SU-DHL-6 (cell line): ENCODE data around the gene SF3B3.

Experiments used
- H2AFZ ChIP-seq: fragments of 200-600 bp; sonication (generic); 2 replicates; pipeline ENCODE4 v1.6.1; 2014; ENCODE audit warnings: low read depth, mild to moderate bottlenecking, moderate library complexity, mixed read lengths, antibody characterized with exemption, low read length; ENCODE audit not compliant: severe bottlenecking
- H3F3A ChIP-seq: fragments of 200-600 bp; shearing (Covaris generic); 2 replicates; pipeline ENCODE4 v1.6.0; 2016; ENCODE audit warnings: antibody characterized with exemption, mild to moderate bottlenecking; ENCODE audit not compliant: insufficient read depth
- H3K27ac ChIP-seq: fragments of 200-600 bp; sonication (generic); 2 replicates; pipeline ENCODE4 v1.5.1; 2016; ENCODE audit warnings: low read depth, mild to moderate bottlenecking, low read length, moderate library complexity, mixed read lengths
- H3K27me3 ChIP-seq: fragments of 200-600 bp; sonication (generic), shearing (Covaris generic); 2 replicates; pipeline ENCODE4 v1.6.0; 2014; ENCODE audit warnings: mild to moderate bottlenecking, low read length
- H3K36me3 ChIP-seq: fragments of 200-600 bp; sonication (generic); 2 replicates; pipeline ENCODE4 v1.6.1; 2014; ENCODE audit warnings: mild to moderate bottlenecking, low read length, mixed read lengths
- H3K4me2 ChIP-seq: fragments of 300-600, 200-600 bp; shearing (Covaris generic), sonication (generic); 2 replicates; pipeline ENCODE4 v1.6.0; 2014; ENCODE audit warnings: low read length, low read depth, mild to moderate bottlenecking; ENCODE audit not compliant: poor library complexity, severe bottlenecking
- H3K4me3 ChIP-seq: fragments of 200-600 bp; sonication (generic); 2 replicates; pipeline ENCODE4 v1.5.1; 2014; ENCODE audit warnings: antibody characterized with exemption, low read length, mild to moderate bottlenecking, mixed read lengths; ENCODE audit not compliant: insufficient read depth, poor library complexity, severe bottlenecking
- H3K79me2 ChIP-seq: fragments of 200-600 bp; sonication (generic); 2 replicates; pipeline ENCODE4 v1.6.1; 2014; ENCODE audit warnings: mild to moderate bottlenecking, low read length, moderate library complexity; ENCODE audit not compliant: insufficient read depth
- H3K9ac ChIP-seq: fragments of 200-600 bp; sonication (generic); 2 replicates; pipeline ENCODE4 v1.7.0; 2014; ENCODE audit warnings: mild to moderate bottlenecking, low read length
- H3K9me2 ChIP-seq: fragments of 200-600 bp; sonication (generic); replicated peaks from 2 replicates; pipeline ENCODE4 v1.6.1; 2014; ENCODE audit warnings: low read length; ENCODE audit not compliant: insufficient read depth
- H3K9me3 ChIP-seq: fragments of 200-600 bp; sonication (generic); 2 replicates; pipeline ENCODE4 v1.6.1; 2014; ENCODE audit warnings: low read length, mixed read lengths; ENCODE audit not compliant: insufficient read depth
- H4K20me1 ChIP-seq: fragments of 200-600 bp; sonication (generic); 2 replicates; pipeline ENCODE4 v1.6.1; 2014; ENCODE audit warnings: low read depth, mild to moderate bottlenecking, antibody characterized with exemption, low read length, moderate library complexity, mixed read lengths
- CTCF ChIP-seq: fragments of 200-600 bp; sonication (generic); IDR thresholded peaks from one replicate; pipeline ENCODE4 v1.5.1; 2017; ENCODE audit warnings: antibody characterized with exemption, mild to moderate bottlenecking, low read length, moderate library complexity; ENCODE audit not compliant: insufficient read depth, poor library complexity, severe bottlenecking
- EZH2phosphoT487 ChIP-seq: fragments of 200-600 bp; sonication (generic), shearing (Covaris generic); conservative IDR thresholded peaks from 2 replicates; pipeline ENCODE4 v1.6.1; 2018; ENCODE audit warnings: mild to moderate bottlenecking, antibody characterized with exemption, low read length, moderate library complexity, mixed read lengths

Gene SF3B3

GRCh38 chr16:70548936-70549335 is 25.3 kb downstream of the SF3B3 start:
- Histone ChIP-seq H3K79me2 (peaks cover 86% of the 10 kb centered on the region), H2AFZ (no peak overlapping the region), H3K9ac (no peak overlapping the region), H3K4me2 (no peak overlapping the region), H3F3A (peaks cover 18% of the 10 kb centered on the region; the same call in 1 of the 2 replicates), H3K27me3 (no peaks in the 10 kb centered on the region), H3K9me3 (no peaks in the 10 kb centered on the region), H3K36me3 (peaks cover 79% of the 10 kb centered on the region), H4K20me1 (peaks cover 65% of the 10 kb centered on the region), H3K27ac (no peak overlapping the region), H3K9me2 (no peaks in the 10 kb centered on the region), H3K4me3 (no peak overlapping the region)
- no peak for TF ChIP-seq EZH2phosphoT487
- TF ChIP-seq CTCF: no peak

- Histone ChIP-seq H3K27me3 (no peaks in the 10 kb centered on the region), H3K4me2 (no peak overlapping the region), H2AFZ (no peak overlapping the region), H3K27ac (no peak overlapping the region), H3K9ac (no peak overlapping the region), H3F3A (peaks cover 16% of the 10 kb centered on the region; the same call in 1 of the 2 replicates), H3K79me2 (peaks cover 88% of the 10 kb centered on the region), H3K4me3 (no peak overlapping the region), H4K20me1 (peaks cover 56% of the 10 kb centered on the region), H3K9me3 (no peaks in the 10 kb centered on the region), H3K9me2 (no peaks in the 10 kb centered on the region), H3K36me3 (peaks cover 80% of the 10 kb centered on the region)
- TF ChIP-seq EZH2phosphoT487: no peak
- TF ChIP-seq CTCF: no peak
Measured at GRCh38 chr16:70550082-70550481, 26.5 kb downstream of the SF3B3 start.

- Histone ChIP-seq H2AFZ (no peak overlapping the region), H4K20me1 (peaks cover 47% of the 10 kb centered on the region), H3K9ac (no peak overlapping the region), H3K9me2 (no peaks in the 10 kb centered on the region), H3K4me3 (no peak overlapping the region), H3K27ac (no peak overlapping the region), H3K9me3 (no peaks in the 10 kb centered on the region), H3K27me3 (no peaks in the 10 kb centered on the region), H3K79me2 (peaks cover 83% of the 10 kb centered on the region), H3F3A (peaks cover 7% of the 10 kb centered on the region; the same call in 1 of the 2 replicates), H3K4me2 (no peak overlapping the region), H3K36me3 (peaks cover 80% of the 10 kb centered on the region)
- TF ChIP-seq CTCF (no peak), EZH2phosphoT487 (no peak)
Measured at GRCh38 chr16:70551788-70552187, 28.2 kb downstream of the SF3B3 start.
